GM19324 (cell line): ENCODE results near the gene FHAD1.
"Not testable (repeated sequence)": the region's sequence is repeated elsewhere in the genome, so short reads cannot be mapped to it uniquely, and the experiment has no call there.

Source experiments
- ATAC-seq: cut with Tn5 transposase; IDR thresholded peaks from one replicate; pipeline ENCODE4 v1.9.1; 2021; ENCODE audit warnings: mild to moderate bottlenecking, moderate library complexity; ENCODE audit not compliant: unreplicated experiment, low FRiP score

FHAD1 gene

DNA sequence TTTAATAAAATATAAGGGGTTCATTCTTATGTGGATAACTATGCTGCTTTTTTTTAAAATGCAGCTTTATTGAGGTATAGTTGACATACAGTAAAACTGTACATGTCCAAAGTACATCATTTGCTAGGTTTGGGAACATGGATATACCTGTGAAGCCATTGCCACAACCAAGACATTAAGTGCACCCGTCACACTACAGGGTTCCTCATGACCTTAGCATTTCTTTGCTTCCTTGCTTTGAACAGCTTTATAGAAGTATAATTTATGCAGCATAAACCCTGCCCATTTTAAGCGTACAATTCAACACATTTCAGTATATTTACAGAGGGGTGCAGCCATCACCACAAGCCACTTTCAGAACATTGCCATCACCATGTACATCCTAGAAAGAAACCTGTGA lies 26.3 kb downstream of the FHAD1 start:
- no peak for ATAC-seq

DNA sequence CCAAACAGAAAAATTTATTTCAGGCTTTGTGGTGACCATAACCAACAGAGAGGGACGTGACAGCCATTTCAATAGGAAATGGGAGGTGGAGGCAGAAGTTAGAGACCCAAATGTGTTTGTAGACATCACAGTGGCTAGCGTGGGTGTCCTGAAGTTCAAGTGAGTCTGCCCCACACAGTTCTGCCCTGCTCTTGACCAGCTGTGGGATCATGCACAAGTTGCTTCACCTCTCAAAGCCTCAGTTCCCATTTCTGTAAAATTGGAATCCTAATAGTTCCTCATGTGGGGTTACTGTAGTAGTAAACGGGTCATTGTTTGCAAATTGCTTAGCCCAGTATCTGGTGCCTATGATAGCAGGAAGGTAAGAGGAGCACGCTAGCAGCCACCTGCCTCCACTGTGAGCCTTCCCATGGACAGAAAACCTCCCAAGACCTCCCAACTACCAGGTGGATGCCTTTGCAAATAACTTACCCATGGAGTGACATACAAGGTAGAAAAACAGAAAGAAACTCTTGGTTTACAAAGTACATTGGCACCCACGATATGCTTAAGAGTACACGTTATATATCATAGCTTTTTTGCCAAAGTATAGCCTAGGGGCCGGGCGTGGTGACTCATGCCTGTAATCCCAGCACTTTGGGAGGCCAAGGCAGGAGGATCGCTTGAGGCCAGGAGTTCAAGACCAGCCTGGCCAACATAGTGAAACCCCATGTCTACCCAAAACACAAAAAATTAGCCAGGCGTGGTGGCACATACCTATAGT lies 29.1 kb downstream of the FHAD1 start:
- no peak for ATAC-seq

DNA sequence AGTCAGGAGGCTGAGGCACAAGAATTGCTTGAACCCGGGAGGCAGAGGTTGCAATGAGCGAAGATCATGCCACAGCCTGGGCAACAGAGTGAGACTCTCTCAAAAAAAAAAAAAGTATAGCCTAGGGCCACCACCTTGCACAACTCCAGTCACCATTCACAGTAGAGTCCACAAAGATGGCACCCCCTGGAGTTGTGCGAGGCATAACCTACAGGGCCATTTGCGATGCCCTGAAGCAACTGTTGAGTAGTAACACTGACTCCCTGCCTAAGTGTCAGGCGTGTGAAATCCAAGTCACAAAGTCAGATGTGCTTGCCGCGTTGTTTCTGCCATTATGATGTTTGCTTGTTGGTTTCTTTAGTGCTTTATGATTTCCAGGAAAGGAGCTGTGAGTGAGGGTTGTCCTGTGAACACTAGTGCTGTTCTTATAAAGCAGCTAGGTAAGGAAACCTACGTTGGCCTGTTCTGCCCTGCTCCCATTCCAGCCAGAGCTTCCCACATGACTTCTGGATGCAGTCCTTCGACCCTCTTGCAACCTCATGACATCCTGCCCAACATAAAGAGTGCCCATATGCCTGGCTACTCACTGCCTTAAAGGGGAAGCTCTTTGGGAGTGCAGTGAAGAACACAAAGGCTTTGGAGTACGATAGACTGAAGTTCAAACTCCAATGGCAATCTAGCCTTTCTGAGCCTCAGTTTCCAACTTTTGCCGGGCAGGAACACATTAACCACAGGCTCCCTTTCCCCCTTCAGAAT lies 29.8 kb downstream of the FHAD1 start:
- ATAC-seq = no peak

DNA sequence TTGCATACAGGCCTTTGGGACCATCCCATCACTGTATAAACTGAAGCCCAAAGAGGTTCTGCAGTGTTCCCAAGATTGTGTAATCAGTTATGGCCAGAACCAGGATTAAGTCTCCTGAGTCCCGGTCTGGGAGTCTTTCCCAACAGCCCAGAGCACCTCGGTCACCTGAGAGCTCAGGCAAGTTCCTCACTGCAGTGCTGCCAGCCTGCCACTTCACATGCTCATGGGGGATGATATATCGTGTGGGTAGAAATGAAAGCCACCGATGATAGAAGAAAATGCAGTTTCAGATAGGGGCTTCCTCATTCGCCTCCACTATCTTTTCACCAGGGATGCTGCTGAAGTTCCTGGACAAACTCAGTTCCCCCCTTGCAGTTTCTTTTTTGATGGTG lies 30.4 kb downstream of the FHAD1 start:
- no peak for ATAC-seq

DNA sequence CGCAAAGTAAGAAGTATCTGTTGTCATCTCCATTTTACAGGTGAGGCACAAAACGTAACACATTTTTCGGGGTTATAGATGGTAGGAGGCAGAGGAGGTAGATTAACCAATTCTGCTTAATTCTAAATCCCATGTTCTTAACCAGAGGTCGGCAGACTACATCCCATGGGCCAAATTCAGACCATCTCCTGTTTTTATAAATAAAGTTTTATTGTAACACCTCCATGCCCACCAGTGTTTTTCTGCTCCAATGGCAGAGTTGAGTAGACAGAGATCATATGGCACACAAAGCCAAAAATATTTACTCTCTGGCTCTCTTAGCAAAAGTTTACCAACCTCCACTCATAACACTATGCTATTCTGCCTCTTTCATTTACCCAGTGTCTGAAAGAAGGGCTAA lies 30.9 kb downstream of the FHAD1 start:
- ATAC-seq = no peak

DNA sequence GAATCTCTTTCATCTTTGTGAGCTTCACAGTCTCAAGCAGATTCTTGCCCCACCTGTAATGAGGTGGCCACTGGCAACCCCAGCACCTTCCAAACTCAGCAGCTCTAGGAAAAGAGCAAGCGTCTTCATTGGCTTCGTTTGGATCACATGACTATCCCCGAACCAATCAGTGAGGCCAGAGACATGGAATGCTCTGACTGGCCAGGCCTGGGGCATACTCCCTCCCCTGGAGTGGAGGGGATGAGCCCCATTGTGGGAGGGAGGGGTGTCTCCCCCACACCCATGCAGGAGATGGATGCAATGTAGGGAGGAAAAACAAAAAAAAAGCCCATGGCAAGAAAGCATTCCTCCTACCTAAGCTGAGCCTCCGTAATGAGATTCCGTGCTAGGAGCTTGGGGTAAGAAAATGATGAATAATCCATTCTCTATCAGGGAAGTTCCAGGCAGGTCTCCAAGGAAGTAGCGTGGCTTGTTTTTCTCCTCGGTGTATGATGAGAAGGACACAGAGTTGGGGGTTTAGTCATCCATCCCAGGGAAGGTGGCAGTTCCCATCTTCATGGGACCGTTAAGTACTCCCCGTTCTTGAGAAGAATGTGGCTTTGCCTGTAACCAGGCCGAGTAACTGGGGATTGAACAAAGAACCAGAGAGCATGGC lies 32.7 kb downstream of the FHAD1 start:
- ATAC-seq = no peak

DNA sequence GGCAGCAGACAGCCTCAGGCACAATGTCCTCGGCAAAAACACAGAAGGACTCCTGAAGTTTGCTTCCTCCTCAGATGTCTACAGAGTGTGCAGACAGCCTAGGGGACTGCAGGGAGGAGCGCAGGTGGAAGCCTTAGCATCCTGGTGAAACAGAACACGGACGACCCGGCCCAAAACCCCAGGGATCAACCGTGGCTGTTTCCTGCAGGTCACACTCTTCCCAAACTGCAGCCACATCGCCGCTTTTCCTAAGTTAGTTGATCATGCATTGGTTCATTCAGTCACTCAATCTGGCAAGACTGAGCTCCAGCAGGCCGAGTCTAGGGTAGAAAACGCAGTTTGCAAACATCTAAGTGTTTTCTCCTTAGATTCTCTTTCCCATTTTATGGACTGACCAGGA lies 33.4 kb downstream of the FHAD1 start:
- no peak for ATAC-seq

DNA sequence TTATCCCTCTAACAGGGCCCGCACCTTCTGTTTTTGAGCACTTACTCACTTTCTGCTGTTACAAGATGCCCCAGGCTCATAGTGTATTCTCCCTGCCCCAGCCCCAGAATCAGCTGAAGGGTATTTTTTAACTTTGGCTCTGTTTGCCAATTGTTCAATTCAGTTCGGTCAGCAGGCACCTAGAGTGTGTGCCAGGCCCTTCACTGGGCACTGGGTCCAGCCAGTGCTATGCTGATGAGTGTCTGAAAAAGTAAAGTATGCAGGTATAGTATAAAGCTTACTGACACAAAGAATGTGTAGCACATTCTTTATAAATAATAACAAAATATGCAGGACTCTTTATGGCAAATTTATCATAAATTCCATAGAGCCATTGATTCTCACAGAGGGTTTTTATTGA lies 35.0 kb downstream of the FHAD1 start:
- no peak for ATAC-seq

DNA sequence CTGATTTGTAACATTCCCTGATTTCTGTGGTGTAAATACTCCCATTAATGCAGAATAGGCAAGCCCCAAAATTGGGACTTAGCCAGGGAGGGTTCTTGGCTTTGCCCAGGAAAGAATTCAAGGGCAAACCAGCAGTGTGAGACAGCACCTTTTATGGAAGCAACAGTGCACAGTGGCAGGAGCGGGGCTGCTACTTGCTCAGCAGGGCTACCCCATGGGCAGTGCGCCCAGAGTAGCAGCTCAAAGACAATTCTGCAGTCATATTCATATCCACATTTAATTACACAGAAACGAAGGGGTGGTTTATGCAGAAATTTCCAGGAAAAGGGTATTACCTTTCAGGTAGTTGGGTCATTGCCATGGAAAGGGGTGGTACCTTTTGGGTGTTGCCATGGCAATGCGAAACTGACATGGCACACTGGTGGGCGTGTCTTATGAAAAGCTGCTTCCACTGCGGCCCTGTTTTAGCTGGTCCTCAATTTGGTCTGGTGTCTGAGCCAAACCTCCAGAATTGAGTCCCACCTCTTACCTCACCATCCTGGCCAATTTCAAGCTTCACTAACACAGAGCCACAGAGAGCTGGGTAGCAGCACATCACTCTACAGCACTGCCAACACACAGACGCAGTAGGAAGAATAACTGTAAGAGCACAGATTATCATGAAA lies 35.9 kb downstream of the FHAD1 start:
- no peak for ATAC-seq

DNA sequence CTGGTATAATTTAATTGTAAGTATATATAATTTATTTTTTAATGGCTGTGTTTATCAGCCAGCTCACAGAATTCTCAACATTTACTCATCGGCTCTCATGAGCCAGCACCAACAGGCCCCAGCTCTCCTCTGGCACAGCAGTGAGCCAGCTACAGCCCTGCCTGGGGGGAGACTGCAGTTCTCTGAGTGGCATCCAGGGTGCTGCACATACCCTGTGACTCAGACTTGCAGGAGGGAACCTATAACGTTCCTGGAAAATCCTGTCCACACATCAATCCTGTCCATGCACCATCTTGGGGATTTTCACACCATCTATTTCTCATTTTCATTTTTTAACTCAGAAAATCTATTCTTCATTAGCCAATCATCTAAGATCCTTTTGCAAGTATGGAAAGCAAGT lies 36.5 kb downstream of the FHAD1 start:
- ATAC-seq = no peak

DNA sequence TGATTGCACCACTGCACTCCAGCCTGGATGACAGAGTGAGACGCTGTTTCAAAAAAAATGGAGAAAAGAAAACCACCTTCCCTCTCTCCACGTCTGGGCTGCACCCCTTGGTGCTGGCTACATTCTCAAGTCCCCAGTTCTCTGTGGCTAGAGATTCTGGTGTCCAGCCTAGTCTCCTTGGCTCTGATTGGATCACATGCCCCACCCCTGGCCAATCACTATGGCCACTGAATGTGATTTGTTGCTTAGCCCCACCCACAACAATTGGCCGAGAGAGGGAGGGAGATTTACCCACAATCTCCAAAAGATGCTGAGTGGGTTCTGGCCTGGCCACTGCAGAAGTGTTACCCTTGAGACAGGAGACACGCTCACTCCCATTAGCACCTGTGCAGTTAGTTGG lies 39.4 kb downstream of the FHAD1 start:
- no peak for ATAC-seq

DNA sequence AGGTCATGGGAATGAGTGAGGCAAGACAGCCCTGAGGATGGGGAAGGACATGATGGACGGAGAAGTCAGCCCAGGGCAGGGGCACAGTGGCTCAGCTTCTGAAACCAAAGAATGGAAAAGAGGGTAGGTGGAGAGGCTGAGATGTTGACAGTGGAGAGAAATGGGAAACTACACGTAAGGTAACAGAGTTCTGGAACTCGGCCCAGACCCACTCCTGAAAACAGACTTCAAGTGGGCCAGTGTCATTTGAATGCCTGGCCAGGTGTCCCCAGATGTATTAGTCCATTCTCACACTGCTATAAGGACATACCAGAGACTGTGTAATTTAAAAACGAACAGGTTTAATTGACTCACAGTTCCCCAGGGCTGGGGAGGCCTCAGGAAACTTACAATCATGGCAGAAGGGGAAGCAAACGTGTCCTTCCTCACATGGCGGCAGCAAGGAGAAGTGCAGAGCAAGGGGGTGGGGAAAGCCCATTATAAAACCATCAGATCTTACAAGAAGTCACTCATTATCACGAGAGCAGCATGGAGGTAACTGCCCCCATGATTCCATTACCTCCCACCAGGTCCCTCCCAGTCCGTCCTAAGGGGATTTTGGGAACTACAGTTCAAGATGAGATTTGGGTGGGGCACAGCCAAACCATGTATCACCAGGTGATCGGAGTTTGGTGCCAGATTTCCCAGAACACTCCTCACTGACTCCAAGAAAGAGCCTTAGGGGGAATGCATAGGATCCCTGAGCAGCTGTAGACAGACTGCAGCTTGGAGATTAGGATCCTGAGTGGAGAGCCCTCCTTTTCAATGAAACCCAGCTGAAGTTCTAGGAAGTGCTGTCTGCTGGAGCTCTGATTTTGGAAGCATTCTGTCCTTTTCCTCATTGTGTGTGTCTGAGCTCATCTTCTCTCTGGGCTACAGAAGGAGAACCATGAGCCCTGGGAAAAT lies 40.3 kb downstream of the FHAD1 start:
- no peak for ATAC-seq

DNA sequence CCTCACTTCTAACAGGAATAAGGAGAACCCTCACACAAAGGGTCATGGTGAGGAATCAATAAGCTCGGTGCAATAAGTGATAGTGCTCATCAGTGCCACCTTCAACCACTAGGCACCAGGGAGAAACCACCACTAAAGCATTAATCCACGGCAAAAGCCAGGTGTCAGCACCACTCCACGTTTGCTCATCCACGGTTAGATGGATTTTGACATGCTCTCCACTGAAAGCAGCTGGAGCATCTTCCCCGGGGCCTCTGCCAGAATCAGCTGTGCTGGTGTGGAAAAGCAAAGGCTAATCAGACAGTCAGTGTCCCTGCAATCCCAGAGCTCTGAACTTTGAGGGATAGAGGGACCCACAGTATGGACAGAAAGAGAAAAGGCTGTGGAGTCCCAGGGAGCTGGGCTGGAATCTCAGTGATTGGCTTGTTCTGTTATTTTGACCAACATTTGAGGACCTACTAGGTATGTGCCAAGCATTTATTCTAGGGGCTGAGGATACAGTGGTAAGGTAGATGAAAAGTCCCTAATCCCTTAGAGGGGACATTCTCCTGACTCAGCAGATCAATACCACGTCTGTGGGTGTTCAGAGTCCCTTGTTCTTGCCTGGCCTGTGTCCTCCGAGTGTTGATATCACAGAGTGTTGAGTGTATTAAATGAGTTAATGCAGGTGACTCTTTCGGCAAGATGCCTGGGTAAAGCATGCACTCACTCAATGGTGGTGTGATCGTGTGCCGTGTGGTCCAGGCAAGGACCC lies 41.3 kb downstream of the FHAD1 start:
- ATAC-seq = no peak

DNA sequence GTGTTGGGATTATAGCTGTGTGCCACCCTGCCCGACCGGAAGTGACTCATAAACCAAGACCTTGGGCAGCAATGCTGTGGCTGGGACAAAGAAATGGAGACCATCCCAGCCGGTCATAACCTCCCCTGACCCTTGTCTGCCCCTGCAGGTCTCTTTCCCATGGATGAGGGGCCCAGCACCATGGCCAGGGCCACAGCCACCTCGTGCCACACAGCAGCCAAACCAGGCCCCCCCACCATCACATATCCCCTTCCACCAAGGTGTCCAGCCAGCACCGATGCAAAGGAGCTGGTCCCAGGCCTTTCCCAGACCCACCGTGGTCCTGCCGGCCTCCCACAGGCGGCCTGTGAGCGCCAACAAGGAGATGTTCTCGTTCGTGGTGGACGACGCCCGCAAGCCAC lies 42.2 kb downstream of the FHAD1 start:
- no peak for ATAC-seq

DNA sequence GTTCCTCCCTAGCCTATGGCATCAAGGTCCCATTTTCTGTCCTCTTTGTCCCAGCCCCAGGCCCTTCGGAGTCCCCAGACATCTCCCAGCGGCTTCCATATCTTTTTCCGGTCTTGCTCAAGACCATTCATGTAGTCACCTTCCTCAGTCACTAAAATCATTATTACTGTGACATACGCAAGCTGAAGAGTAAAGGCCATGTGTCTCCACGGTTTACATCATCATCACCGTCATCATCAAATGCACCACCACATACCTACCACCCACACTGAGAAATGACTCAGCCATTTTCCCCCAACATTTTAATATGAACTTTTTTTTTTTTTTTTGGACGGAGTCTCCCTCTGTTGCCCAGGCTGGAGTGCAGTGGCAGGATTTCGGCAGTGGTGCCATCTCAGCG lies 43.4 kb downstream of the FHAD1 start:
- no peak for ATAC-seq

DNA sequence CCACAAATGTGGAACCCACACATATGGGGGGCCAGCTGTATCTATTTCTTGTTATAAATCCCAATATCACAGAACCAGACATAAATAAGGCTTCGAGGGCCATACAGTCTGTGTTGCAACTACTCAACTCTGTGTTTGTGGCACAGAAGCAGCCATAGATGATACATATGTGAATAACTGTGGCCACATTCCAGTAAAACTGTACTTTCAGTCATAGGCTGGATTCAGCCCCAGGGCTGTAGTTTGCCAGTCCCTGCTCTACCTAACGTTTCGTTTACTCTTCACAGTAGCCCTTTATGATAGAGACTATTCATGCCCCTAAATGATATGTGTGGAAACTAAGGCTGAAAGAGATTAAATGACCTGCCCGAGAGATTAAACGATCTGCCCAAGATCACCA lies 48.7 kb downstream of the FHAD1 start:
- ATAC-seq = no peak

DNA sequence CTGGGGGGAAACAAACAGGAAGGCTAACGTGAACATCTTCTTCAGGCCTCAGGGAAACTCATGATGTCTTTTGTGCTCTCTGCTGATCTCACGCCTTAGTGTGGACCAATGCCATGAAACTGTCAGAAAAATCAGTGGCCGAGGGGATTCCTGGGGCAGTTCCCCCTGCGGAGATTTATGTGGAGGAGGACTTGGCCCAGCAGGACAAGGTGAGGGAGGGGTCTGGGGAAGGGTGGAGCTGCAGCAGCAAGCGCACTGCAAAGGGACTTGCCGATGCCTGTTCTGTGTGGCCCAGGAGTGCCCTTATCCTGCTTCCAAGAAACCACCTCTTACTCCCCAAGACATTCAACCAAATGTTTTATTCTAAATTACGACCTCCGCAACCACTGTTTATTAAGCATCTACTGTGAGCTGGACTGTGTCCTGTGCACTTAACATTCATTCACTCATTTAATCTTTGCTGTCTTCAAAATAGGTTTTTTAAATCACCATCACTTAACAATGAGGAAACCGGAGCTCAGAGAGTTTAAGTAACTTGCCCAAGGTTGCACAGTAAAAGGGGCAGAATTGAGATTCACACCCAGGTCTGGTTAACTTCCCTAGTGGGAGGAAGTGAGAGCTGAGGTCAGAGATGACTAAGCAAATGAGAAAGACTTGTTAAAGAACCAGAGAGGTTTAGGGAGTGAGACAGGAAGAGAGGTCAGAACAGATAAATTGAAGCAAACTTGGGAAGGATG lies 49.7 kb downstream of the FHAD1 start:
- ATAC-seq = no peak

DNA sequence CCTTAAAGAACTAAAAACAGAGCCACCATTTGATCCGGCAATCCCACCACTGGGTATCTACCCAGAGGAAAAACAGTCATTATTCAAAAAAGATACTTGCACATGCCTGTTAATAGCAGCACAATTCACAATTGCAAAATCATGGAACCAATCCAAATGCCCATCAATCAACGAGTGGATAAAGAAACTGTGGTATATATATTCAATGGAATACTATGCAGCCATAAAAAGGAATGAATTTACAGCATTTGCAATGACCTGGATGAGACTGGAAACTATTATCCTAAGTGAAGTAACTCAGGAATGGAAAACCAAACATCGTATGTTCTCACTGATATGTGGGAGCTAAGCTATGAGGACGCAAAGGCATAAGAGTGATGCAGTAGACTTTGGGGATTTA lies 51.0 kb downstream of the FHAD1 start:
- not testable (repeated sequence) for ATAC-seq

DNA sequence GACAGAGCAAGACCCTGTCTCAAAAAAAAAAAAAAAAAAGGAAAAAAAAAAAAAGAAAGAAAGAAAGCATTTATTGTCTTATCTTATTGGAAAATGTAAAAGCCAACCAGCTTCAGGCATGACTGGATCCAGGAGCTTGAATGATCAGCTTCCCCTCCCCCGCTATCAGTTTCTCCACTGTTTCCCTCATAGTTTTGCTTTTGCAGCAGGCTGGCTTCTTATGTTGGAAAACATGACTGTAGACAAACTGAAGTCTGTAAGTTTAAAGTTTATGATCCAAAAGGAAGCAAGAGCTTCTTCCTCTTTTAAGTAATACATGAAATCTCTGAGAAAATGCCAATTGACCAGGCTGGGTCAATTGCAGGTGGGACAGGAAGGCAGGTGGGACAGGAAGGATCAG lies 52.2 kb downstream of the FHAD1 start:
- ATAC-seq = no peak
